ENCODE measurements around the gene RPL18A.

DNA sequence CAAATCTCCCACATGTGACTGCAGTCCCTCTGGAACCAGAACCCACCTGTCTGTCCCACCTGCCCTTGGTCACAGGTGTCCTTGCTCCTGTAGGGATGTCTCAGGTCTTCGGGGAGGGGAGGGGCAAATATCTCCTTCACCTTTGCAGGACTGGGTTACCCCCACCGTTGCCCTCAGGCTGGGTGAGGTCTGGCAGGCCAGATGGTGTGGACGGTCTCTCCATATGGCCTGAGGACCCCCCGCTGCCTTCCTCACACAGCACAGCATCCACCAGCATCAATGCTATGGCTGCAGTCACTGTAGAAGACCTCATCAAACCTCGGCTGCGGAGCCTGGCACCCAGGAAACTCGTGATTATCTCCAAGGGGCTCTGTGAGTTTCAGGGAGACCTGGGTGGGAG is 22.0 kb downstream of the RPL18A start:
- TF ChIP-seq SUZ12 (IDR thresholded peaks at IDR 0.05; ENCODE audit: extremely low read depth, insufficient read depth, insufficient read length), result no peak
- TF ChIP-seq ZNF274 (IDR thresholded peaks at IDR 0.05; ENCODE audit: low read depth, low read length), result no peak

Data from NT2/D1 (cell line).